HFF-Myc (cell line): ENCODE measurements around the gene PEX11G.

Source experiments
- DNase-seq: peaks from one replicate; pipeline ENCODE4 v3.0.0-alpha.2; 2011; ENCODE audit warnings: low read depth; ENCODE audit errors: extremely low read depth
- H3K4me3 ChIP-seq: replicated peaks from 2 replicates; pipeline ENCODE4 v1.5.1; 2011; ENCODE audit warnings: low read depth, mild to moderate bottlenecking, control low read depth, low read length
- TF ChIP-seq, protein P1 (sequence below): IDR thresholded peaks from 2 replicates; pipeline ENCODE4 v1.5.1; 2012; ENCODE audit warnings: mild to moderate bottlenecking, low read depth, low read length, control low read depth; ENCODE audit errors: missing control alignments

The PEX11G gene

DNA sequence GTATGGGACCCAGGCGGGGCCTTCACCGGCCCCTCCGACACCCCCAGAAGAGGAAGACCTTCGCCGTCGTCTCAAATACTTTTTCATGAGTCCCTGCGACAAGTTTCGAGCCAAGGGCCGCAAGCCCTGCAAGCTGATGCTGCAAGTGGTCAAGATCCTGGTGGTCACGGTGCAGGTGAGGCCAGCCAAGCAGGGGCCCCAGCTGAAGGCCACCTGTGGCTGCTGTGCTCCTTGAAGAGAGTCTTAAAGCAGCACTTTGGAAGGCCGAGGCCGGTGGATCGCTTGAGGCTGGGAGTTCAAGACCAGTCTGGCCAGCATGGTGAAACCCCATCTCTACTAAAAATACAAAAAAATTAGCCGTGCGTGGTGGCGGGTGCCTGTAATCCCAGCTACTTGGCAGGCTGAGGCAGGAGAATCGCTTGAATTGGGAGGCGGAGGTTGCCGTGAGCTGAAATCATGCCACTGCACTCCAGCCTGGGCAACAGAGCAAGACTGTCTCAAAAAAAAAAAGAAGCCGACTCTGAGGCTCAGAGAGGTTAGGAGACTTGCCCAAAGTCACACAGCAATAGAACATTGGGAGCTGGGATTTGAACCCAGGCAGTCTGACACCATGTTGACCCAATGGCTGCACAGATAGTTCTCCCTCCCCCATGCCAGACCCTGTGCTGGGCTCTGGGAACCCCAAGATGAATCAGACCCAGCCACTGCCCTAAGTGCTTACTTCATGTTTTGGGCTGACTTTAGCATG is 36.3 kb upstream of the PEX11G start:
- DNase-seq = no peak
- TF ChIP-seq, protein P1, sequence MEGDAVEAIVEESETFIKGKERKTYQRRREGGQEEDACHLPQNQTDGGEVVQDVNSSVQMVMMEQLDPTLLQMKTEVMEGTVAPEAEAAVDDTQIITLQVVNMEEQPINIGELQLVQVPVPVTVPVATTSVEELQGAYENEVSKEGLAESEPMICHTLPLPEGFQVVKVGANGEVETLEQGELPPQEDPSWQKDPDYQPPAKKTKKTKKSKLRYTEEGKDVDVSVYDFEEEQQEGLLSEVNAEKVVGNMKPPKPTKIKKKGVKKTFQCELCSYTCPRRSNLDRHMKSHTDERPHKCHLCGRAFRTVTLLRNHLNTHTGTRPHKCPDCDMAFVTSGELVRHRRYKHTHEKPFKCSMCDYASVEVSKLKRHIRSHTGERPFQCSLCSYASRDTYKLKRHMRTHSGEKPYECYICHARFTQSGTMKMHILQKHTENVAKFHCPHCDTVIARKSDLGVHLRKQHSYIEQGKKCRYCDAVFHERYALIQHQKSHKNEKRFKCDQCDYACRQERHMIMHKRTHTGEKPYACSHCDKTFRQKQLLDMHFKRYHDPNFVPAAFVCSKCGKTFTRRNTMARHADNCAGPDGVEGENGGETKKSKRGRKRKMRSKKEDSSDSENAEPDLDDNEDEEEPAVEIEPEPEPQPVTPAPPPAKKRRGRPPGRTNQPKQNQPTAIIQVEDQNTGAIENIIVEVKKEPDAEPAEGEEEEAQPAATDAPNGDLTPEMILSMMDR = no peak
- no peak overlapping the region for H3K4me3 ChIP-seq

- H3K4me3 ChIP-seq = no peak overlapping the region
- no peak for DNase-seq
- TF ChIP-seq, protein P1 = no peak
Observed at GRCh38 chr19:7524523-7524922, 35.7 kb upstream of the PEX11G start.

GRCh38 chr19:7522923-7523667 is 34.3 kb upstream of the PEX11G start:
- peak overlapping the region; percentile 60 for H3K4me3 ChIP-seq
- DNase-seq = no peak
- TF ChIP-seq, protein P1 = no peak

DNA sequence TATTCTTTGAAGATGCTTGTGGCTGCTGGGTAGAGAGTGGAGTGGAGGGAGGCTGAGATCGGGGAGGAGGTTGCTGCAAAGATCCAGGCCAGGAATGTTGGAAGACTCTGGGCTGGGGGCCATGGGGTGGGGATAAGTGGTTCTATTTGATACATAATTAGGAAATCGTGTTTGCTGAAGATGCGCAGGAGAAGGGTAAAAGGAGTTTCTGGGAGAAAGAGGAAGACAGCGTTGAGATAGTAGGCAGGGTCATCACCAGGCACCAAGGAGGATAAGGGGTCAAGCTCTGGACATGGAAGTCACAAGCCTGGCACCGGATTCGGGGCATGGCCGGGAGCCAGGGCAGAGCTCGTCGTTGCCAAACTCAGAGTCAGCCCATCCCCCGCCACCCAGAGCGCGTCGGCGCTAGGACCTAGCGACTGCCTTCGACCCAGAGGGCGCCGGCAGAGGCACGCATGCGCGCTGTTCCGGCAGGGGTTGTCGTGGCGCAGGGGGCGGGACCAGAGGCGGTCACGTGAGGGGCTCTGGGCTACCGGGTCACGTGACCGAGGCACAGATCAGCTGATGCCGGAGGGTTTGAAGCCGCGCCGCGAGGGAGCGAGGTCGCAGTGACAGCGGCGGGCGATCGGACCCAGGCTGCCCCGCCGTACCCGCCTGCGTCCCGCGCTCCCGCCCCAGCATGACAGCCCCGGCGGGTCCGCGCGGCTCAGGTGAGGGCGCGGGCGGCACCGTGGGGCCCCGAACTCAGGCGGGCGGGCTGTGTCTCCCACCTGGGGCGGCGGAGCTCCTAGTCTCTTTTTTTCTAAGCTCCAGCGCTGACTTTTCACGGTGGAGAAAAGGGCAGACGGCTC is 33.5 kb upstream of the PEX11G start, which contains the start of gene MCOLN1:
MCOLN1 (plus strand) TSS at position 553 of the 851 bp plus-strand sequence; CDS start at position 680, 127 bp downstream.
- peak within 1 kb of the TSS; percentile 60 for H3K4me3 ChIP-seq
- peak; percentile 85 for DNase-seq
- TF ChIP-seq, protein P1 = no peak

- TF ChIP-seq, protein P1 = no peak
- DNase-seq = no peak
- H3K4me3 ChIP-seq = peak overlapping the region; percentile 60
Observed at GRCh38 chr19:7521551-7522071, 32.8 kb upstream of the PEX11G start.
